Peyer's patch (tissue), 4 donors: ENCODE results near the gene NSUN6.

Source experiments
- POLR2A ChIP-seq, 2 donors: fragments of 450-650 bp; IDR thresholded peaks; one replicate each; pipeline ENCODE4 v1.5.1; 2017; ENCODE audit warnings: antibody characterized with exemption in 2 of 2, mild to moderate bottlenecking in 2 of 2, moderate library complexity in 2 of 2
- TF ChIP-seq, protein P1 (sequence below), 6 experiments: fragments of 450-650 bp in 4 of 6; fragments of 200-600 bp in 2 of 6; sonication (generic) in 1 of 6; IDR thresholded peaks; one replicate each; pipeline ENCODE4 v1.5.1; 2017 to 2019; ENCODE audit warnings: antibody characterized with exemption in 6 of 6, mild to moderate bottlenecking in 3 of 6, moderate library complexity in 1 of 6

DNA sequence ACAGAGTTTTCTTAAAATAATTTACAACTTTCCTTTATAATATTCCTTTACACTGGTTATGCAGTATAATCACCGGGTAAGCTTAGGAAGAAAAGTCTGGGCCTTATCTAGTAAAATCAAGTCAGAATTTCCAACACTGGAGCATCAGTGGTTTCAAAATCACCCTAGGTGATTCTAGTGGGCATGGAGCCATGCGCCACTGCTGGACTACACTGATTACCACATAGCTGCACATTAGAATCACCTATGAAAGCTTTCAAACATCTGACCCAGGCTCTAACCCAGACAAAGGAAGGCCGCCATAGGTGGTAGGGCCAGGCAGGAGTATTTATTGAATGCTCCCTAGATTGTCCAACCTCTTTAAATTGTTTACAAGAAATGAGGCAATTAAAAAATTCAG, 52.0 kb downstream of the NSUN6 start:
- TF ChIP-seq POLR2A (IDR thresholded peaks at IDR 0.05) = no peak
- TF ChIP-seq, protein P1, sequence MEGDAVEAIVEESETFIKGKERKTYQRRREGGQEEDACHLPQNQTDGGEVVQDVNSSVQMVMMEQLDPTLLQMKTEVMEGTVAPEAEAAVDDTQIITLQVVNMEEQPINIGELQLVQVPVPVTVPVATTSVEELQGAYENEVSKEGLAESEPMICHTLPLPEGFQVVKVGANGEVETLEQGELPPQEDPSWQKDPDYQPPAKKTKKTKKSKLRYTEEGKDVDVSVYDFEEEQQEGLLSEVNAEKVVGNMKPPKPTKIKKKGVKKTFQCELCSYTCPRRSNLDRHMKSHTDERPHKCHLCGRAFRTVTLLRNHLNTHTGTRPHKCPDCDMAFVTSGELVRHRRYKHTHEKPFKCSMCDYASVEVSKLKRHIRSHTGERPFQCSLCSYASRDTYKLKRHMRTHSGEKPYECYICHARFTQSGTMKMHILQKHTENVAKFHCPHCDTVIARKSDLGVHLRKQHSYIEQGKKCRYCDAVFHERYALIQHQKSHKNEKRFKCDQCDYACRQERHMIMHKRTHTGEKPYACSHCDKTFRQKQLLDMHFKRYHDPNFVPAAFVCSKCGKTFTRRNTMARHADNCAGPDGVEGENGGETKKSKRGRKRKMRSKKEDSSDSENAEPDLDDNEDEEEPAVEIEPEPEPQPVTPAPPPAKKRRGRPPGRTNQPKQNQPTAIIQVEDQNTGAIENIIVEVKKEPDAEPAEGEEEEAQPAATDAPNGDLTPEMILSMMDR (IDR thresholded peaks at IDR 0.05) = no peak
